OCI-M2 (cell line): Measurements from ENCODE around the gene TCF7.

Experiments used
- DNase-seq: peaks from one replicate; lab custom pipeline; 2025; ENCODE audit not compliant: unreplicated experiment; lab: John Stamatoyannopoulos, UW

TCF7 gene

DNA sequence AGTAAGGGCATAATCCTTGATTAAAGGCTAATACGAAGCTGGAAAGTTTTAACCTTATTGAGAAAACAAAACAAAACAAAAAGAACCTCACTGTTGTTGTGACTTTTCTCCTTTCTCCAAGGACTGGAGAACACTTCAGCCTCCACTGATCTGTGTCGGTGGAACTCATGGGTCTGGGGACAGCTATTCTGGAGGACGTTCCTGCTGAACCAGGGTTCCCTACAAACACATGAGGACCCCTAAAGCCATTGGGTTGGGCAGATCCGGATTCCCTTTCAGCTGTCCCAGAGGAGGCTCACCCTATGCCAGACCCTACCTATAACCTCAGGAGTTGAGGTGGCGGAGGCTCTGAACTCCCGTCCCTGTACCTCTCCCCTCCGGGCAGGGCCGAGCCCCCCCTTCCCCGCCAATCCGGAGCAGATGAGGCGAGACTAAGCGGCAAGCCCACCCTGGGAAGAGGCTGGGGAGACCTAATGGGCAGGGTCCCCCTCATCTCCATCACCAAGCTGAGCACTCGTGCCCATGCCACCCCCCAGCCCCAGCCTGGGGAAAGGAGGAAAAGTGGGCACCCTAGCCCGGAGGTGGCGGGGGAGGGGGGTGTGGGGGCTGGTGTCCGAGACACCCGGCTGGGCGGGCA is 1.6 kb upstream of the TCF7 start:
- no peak for DNase-seq

DNA sequence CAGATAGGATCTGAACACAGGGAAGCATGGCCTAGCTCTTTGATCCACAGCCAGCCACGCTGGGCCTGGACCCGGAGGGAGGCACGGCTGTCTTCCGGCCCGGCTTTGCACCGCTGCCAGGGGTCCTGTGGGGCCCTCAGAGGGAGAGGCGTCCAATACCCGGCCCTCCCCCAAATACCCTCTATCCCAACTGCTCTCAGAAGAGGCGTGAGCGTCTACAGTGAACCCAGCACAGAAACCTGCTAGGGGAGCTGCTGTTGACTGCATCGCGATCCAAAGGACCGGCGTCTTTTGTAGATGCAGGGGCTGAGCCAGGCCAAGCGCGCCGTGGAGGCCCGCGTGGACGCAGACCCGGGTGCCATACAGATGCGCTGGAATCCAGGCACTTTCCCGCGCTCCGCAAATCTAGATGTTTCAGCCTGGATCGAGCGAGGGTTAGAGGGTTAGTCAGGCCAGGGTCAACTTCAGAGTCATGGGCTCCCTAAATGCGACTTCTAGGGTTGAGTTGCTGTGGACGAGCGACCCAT is 1.1 kb upstream of the TCF7 start:
- DNase-seq: no peak

DNA sequence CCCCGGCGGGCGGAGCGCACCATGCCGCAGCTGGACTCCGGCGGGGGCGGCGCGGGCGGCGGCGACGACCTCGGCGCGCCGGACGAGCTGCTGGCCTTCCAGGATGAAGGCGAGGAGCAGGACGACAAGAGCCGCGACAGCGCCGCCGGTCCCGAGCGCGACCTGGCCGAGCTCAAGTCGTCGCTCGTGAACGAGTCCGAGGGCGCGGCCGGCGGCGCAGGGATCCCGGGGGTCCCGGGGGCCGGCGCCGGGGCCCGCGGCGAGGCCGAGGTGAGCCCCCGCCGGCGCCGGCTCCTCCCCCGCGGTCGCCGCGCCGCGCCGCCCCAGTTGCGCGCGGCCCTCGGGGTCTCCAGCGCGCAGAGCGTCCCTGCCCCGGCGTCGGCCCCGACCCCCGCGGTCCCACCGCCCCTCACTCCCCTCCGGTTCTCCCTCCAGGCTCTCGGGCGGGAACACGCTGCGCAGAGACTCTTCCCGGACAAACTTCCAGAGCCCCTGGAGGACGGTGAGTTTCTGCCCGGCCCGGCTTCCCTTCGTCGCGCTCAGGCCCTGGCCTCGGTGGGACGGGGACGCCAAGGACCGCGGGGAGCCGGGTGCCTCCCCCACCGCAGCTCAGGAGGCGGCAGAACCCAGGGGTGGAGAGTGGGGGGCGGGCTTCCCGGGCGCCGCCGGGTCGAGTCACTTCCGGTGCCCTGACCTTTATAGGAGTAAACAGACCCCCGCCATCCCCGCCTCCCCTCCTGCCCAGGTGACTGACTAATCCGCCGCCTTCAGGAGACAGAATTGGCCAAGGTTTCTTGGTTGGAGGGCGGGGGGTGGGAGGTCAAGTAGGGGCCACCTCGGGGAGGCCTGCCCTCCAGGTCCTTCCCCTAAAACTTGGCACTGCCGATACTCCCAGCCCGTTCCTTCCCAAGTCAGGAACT is 665 bp downstream of the TCF7 start:
- DNase-seq: no peak

DNA sequence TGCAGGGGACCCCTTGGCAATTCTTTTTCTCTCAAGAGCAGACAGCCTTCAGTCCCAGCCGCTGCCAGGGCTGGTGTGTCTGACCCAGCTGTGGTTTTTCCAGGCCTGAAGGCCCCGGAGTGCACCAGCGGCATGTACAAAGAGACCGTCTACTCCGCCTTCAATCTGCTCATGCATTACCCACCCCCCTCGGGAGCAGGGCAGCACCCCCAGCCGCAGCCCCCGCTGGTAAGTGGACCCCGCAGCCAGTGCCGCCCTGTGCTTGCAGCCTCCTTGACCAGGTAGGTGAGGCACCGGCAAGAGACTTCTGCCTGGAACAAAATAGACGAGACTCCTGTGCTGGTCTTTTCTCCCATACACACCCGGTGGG is 1.3 kb downstream of the TCF7 start:
- DNase-seq: no peak

DNA sequence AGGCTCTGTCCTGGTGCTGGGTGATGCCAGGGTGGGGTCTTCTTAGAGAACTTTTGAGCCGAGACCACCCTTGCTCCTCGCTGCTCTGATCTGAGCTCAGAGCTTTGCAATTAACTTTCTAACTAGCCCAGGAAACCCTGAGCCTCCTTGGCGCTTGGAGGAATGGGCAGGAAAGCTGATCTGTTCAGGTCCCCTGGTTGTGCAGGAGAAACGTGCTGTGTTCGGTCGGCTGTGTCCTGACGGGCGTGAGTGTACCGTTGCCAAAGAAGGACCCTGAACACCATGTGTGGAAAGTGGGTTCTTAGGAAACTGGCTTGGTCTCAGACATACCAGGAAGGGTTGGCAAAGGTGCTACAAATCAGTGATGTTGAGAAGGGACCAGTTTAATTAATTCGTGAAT is 1.8 kb downstream of the TCF7 start:
- DNase-seq: no peak

DNA sequence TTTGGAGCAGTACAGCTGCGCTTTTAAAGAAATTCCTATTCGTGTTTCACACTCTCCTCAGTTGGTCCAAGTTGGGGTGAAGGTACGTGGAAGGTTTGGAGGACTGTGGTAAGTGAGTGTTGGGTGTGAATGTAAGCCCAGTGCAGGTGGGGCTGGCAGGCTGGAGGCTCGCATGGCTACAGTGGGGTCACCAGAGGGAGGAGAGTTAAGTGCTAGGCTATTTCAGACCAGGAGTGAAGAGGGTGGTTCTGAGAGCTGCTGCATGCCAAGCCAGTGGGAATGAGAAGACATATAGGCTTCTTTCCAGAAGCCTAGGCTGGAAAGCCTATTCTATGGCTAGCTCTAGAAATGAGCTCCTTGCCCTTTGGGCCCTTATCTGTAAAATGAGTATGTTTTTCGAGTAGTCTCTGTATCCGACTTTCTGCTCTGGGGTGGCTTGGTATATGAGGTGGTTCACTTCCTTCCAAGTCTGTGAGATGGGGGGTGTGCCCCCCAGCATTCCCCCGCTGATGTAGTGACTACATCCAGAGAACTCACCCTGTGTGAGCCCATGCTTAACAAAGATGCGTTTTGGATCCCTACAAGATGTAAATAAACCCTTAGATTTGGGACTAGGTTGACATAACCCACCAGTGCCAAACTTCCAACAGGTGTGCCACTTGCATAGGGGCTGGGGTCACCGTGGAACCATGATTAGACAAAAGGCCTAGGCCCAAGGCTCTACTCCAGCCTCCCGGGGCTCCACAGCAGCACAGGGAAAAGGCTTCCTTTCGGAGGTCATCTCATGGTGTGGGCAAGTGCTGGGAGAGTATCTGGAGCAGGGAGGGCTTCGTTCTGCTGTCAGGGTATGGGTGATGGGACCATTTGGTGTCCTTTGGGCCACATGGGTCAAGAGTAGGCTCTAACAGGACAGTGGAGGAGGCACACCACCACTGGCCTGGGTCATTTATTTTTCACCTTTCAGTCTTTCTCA is 2.6 kb downstream of the TCF7 start:
- DNase-seq: no peak

DNA sequence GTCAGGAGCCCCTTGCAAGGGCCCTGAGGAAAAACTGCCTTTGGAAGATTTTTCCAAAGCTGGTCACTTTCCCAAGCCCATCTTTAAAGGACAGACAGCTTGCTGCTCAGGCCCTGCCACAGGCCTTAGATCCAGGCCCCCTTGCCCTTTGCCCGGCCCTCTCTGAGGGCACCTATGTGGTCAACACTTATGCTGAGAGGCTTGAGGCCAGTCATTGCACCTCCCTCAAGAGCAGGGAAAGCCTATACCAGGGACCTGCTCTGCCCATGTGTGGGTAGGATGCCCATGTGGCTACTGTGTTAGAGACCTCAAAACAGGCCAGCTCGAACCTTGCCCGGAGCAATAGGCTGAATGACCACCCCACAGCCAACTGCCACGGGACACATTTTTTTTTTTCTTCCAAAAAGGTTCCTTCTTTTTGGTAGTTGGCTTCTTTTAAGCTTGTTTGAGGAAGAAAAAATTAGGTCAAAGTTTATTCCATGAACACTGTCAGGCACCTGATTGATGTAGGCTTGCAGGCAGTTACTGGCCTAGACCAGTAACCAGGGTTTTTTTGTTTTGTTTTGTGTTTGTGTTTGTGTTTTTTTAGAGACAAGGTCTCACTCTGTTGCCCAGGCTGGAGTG is 3.8 kb downstream of the TCF7 start:
- DNase-seq: no peak

DNA sequence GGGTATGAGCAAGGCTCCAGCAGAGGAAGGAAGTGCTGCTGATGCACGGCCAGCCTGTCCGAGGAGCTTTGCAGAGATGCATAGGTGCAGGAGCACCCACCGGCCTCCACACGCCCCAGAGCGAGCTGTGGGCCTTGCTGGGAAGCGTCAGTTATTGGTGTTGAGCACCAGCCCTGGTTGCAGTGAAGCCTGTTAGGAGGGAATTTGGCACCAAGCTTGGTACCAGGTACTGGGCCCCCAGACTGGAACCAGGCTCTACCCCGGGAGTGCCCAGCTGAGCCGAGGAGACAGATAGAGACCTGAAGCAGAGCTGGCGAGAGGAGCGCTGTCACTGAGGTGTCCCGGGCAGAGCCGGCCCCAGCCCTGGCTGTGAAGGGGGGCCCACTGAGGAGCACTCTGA is 5.2 kb downstream of the TCF7 start:
- no peak for DNase-seq

DNA sequence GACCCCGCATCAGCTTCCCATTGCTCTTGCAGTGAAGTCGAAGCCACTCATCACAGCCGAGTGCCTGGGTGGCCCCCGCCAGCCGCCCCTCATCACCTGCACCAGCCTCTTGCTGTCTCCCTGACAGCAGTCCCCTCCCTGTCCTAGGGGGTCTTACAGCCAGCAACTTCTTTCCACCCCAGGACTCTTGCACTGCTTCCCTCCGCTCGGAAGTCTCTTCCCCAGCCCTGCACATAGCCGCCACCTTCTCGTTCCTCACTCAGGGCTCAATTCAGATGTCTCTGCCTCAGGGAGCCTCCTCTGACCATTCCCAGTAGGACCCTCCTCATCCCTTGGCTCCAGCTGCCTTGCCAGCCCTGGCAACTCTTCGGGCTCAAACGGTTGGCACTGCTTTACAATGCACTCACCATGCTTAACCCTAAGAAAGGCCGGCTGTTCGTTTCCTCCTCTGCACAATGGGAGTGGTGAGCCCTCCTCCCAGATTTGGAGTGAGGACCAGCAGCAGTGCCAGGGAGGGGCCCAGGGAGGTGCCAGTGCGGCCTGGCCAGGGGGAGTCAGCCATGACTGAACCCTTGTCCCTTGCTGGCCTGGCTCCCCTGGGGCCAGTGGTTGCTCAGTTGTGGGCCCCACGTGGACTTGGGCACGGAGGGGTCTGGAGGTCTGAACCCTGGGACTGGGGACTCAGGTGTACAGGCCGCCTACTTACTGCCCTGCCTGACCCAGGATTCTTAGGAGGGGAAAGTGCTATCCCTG is 6.1 kb downstream of the TCF7 start:
- DNase-seq: no peak

DNA sequence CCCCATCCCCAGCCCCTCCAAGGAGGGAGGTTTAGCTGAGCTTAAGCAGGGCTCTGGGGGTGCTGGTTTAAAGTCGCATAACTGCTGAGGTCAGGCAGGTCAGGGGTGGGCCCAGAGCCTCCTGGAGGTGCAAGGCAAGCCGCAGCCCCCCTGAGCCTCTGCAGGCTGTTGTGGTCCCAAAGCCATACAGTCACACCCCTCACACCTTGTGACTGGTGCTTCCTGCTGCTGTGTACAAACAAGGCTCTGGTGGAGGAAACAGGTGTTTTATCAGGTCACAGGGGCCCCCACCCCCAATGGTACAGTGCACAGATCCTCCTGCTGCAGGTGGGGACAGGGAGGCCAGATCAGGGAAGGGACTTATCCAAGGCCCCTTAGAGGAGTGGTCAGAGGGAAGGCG is 8.0 kb downstream of the TCF7 start:
- no peak for DNase-seq

DNA sequence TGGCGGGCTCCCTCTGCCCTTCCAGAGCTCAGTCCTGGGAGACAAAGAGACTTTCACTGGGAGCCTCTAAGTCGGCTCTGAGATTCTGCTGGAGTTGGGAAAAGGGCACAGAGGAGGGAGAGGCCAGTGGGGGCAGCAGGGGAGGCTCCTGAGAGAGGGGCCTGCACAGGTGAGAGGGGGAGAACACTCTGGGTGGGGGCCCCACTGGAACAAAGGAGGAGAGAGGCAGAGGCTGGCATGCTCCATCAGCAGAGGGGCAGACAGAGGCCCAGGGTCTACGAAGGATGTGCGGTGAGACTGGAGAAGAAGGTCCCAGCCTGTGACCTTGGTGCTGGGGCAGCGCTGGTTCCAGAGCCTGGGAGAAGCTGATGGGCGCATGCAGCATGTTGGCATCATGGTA is 8.9 kb downstream of the TCF7 start:
- no peak for DNase-seq

DNA sequence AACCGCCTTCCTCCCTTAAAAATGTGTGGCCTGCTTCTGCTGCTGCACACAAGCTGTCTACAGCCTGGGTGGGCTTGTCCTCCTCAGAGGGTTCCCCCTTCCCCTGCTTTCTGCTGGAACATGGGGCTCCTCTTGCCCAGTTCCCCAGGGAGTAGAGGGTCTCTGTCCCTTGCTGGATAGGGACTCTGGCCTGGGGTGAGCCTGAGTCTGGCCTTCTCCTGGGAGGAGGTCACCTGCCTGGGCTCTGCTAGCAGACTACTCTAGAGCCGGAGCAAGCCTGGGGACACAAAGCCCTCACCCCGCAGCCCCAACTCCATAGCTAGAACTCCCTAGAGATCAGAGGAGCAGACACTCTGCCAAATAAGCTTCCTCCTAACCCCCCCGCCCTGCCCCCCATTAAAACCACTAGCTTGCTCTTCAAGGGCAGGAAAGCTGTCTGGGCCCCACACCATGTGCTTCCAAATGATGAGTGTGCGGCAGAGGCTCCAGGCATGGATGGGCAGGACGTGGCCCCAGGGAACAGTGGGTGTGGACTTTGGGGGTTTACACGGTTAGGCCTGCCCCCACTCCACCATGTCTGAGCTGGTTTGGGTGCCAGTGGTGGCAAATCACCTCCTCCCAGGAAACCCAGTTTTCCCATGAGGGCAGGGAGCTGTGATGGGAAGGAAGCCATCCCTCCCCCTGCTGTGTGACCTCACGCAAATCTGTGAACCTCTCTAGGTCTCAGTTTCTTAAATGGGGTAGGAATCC is 10.0 kb downstream of the TCF7 start:
- no peak for DNase-seq

DNA sequence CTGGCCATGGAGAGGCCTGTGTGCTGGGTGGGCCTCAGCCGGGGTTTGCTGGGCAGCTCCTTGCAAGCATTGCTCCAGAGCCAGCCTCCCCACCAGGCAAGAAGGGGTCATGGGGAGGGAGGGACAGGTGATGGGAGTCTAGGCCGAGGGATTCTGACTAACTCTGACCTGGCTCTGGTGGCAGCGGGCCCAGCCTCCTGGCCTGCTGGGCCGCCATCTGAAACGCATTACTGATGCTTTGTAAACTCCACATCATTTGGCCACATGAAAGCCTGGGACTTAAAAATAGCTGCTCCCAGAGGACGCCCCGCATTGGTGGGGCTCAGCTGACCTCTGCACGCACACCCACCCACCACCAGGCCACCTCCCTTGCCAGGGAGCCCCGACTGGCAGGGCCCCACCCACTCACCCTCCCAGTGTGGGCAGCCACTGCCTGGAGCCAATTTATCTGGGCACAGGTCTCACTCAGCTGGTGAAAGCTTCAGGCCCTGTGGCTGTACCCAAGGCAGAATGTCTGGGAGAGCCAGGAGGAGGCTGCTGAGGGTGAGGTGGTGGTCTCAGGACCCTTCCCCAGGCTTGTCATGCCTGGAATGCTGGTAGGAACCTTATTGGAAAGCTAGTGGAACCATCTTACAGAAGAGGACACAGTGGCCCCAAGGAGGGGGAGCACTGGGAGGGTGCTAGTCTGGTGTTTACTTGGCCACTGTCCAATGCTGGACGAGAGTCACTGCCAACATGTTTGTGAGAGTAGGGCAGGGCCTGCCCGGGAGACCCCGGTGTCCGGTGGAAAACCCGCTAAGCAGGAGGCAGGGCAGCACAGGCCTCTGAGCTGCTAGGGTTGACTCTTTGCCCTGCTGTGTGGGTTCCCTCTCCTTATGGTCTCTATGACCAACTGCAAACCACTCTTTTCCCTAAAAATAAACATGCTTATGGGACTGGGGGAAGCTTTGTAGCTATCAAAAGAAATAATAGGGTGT is 10.8 kb downstream of the TCF7 start:
- no peak for DNase-seq

DNA sequence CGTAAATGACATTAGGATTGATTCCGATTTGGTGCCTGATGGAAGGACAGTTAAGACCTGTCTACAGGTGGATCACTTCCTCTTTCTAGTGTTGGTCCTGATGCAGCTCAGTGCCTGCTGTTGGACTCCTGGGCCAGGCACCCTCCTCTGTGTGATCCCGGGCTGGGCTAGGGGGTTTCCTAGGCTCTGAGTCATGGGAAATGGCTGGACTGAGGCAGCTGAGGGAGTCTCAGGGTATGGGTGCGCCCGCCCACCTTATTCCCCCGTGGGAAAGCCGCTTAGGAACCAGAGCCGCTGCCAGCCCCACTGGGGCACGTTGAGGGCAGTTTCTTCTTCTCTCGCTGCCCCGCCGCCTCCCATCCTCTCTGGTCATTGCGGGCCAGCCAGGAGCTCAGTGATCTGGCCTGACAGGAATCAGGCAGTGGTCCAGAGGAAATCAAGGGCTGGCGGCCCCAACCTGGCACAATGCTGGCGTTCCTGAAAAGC is 12.9 kb downstream of the TCF7 start:
- no peak for DNase-seq

DNA sequence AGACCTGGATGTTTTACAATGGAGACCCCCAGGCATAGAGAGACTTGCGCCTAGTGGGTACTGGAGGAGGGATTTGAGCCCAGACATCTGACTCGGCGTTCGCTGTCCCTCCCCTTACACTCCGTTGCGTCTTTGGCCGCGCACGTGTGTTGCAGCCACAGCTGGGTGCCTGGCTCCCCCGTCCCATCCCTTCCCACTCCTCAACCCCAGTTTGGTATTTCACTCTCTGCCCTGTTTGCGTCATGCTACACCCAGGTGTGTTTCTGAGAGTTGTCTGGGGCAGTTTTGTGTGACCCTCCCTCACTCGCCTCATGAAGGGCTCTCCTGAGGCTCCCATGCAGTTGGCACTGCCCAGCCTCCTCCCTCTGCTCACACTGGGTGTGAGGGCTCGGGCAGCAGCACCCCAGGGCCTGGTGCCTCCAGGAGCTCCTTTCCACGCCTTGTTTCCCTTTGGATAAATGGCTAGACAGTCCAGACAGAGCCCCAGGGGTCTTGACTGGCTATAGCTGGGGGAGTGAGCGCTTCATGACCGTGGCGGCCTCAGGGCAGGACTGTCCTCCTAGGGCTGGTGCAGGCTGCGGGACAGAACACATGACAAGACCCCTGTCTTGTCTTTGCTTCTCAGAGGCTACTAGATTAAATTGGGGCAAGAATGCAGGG is 13.6 kb downstream of the TCF7 start:
- no peak for DNase-seq

DNA sequence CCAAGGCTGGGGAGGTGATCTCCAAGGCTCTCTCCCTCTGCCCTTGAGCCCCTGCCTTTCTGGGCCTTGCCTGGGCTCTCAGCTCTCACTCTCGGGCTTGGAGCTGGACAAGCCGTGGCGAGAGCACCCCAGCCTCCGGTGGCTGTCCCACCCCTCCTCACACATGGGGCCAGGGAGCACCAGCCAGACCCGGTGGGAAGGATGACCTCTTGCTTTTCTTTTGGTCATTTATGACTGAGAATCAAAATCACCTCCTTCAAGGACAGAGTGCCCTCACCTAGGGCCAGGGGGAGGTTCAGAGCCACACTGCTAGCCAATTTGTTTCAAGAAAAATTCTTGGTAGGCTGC is 14.1 kb downstream of the TCF7 start:
- no peak for DNase-seq

DNA sequence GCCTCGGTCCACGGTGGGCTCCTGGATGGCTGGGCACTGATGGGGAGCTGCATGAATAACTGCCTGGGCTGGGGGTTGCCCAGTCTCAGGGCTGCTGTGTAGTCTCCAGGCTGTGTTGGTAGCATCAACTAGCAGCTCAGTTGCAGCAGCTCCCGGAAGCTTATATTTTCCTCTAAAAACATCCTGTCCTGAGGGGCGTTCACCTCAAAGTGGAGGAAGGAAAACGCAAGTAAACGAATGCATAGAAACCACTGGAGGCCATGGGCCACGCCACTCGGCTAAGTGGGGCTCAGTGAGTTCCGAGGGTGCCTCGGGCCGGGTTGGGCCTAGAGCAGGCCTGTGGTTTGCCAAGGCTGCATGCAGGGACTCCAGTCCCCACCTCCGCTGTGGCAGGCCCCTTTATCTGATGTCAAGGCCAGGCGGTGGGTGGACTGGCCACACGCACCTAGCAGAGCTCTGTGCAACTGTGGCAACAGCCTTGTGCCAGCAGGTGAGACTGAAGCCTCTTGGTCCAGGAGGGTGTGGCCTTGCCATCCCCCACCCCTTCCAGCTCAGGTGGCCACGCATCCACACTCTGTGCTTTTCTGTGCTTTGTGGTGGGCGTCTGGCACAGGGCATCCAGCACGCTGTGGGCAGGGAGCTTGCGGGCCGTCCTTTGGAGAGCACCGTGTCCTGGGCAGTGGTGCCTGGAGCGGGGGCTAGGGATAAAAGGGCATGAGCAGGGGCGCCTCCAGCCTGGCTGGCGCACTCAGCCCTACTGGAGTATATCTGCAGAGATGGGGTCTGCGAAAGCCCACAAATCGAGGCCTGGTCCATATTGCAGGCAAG is 15.1 kb downstream of the TCF7 start:
- DNase-seq: no peak
